Superior temporal gyrus (tissue), 1 donor: Measurements from ENCODE around the gene TTC7B.

ENCODE experiments used
- DNase-seq: peaks from one replicate; pipeline ENCODE4 v3.0.0-alpha.2; 2016; ENCODE audit errors: extremely low spot score

TTC7B gene

GRCh38 chr14:90602088-90602687, 214.0 kb downstream of the TTC7B start:
- no peak for DNase-seq

GRCh38 chr14:90601563-90601962, 214.7 kb downstream of the TTC7B start:
- DNase-seq = no peak

- no peak for DNase-seq
Observed at GRCh38 chr14:90600619-90601018, 215.6 kb downstream of the TTC7B start.

GRCh38 chr14:90599748-90600507, 216.3 kb downstream of the TTC7B start:
- peak; percentile 75 for DNase-seq

GRCh38 chr14:90599339-90599738, 216.9 kb downstream of the TTC7B start:
- DNase-seq = no peak

GRCh38 chr14:90597961-90598360, 218.3 kb downstream of the TTC7B start:
- DNase-seq = no peak

GRCh38 chr14:90596733-90597132, 219.5 kb downstream of the TTC7B start:
- DNase-seq = no peak

- no peak for DNase-seq
Observed at GRCh38 chr14:90593254-90594040, 222.8 kb downstream of the TTC7B start.

GRCh38 chr14:90592655-90593054, 223.6 kb downstream of the TTC7B start:
- DNase-seq = no peak

- no peak for DNase-seq
Observed at GRCh38 chr14:90587918-90588317, 228.3 kb downstream of the TTC7B start.

- DNase-seq = no peak
Observed at GRCh38 chr14:90587252-90587910, 228.8 kb downstream of the TTC7B start.

GRCh38 chr14:90585106-90585505, 231.1 kb downstream of the TTC7B start:
- DNase-seq = no peak

- no peak for DNase-seq
Observed at GRCh38 chr14:90583916-90584605, 232.2 kb downstream of the TTC7B start.

GRCh38 chr14:90583427-90583826, 232.8 kb downstream of the TTC7B start:
- DNase-seq = no peak

- no peak for DNase-seq
Observed at GRCh38 chr14:90582166-90582565, 234.1 kb downstream of the TTC7B start.

- DNase-seq = no peak
Observed at GRCh38 chr14:90581745-90582144, 234.5 kb downstream of the TTC7B start.

- no peak for DNase-seq
Observed at GRCh38 chr14:90580377-90581335, 235.6 kb downstream of the TTC7B start.

- no peak for DNase-seq
Observed at GRCh38 chr14:90579816-90580215, 236.4 kb downstream of the TTC7B start.

GRCh38 chr14:90579088-90579487, 237.1 kb downstream of the TTC7B start:
- no peak for DNase-seq

- no peak for DNase-seq
Observed at GRCh38 chr14:90578283-90578985, 237.8 kb downstream of the TTC7B start.
